GM19452 (cell line): Measurements from ENCODE around the gene OSBPL9.
"Not testable (repeated sequence)": the region's sequence is repeated elsewhere in the genome, so short reads cannot be mapped to it uniquely, and the experiment has no call there.

ENCODE experiments used
- ATAC-seq: cut with Tn5 transposase; IDR thresholded peaks from one replicate; pipeline ENCODE4 v1.9.1; 2021; ENCODE audit not compliant: unreplicated experiment

Gene OSBPL9

GRCh38 chr1:51733426-51733774 is 116.5 kb downstream of the OSBPL9 start:
- not testable (repeated sequence) for ATAC-seq

- ATAC-seq = no peak
Observed at GRCh38 chr1:51733793-51734522, 117.1 kb downstream of the OSBPL9 start.

- ATAC-seq = no peak
Observed at GRCh38 chr1:51734896-51735745, 118.2 kb downstream of the OSBPL9 start.

GRCh38 chr1:51735746-51736254 is 118.9 kb downstream of the OSBPL9 start:
- no peak for ATAC-seq

- no peak for ATAC-seq
Observed at GRCh38 chr1:51736702-51737101, 119.8 kb downstream of the OSBPL9 start.

GRCh38 chr1:51738681-51739080 is 121.8 kb downstream of the OSBPL9 start:
- no peak for ATAC-seq

- no peak for ATAC-seq
Observed at GRCh38 chr1:51740652-51741051, 123.8 kb downstream of the OSBPL9 start.

- ATAC-seq = no peak
Observed at GRCh38 chr1:51741121-51741681, 124.3 kb downstream of the OSBPL9 start.

- ATAC-seq = no peak
Observed at GRCh38 chr1:51744506-51745303, 127.8 kb downstream of the OSBPL9 start.

- ATAC-seq = no peak
Observed at GRCh38 chr1:51745304-51745570, 128.3 kb downstream of the OSBPL9 start.

GRCh38 chr1:51749151-51749550 is 132.3 kb downstream of the OSBPL9 start:
- no peak for ATAC-seq

GRCh38 chr1:51750218-51750617 is 133.3 kb downstream of the OSBPL9 start:
- ATAC-seq = no peak

- ATAC-seq = no peak
Observed at GRCh38 chr1:51750729-51751128, 133.8 kb downstream of the OSBPL9 start.

GRCh38 chr1:51752073-51752948 is 135.4 kb downstream of the OSBPL9 start:
- ATAC-seq = no peak

- no peak for ATAC-seq
Observed at GRCh38 chr1:51753969-51754368, 137.1 kb downstream of the OSBPL9 start.

GRCh38 chr1:51754666-51755065 is 137.8 kb downstream of the OSBPL9 start:
- ATAC-seq = no peak

GRCh38 chr1:51755437-51755836 is 138.5 kb downstream of the OSBPL9 start:
- ATAC-seq = no peak

GRCh38 chr1:51756290-51756689 is 139.4 kb downstream of the OSBPL9 start:
- no peak for ATAC-seq

- ATAC-seq = no peak
Observed at GRCh38 chr1:51758310-51758709, 141.4 kb downstream of the OSBPL9 start.

- no peak for ATAC-seq
Observed at GRCh38 chr1:51760872-51761271, 144.0 kb downstream of the OSBPL9 start.
